NOMO-1 treated with DMSO at 0.1 percent for 48 hours (cell line): ENCODE data around the gene CLCN6.

ENCODE experiments used
- DNase-seq: peaks from one replicate; lab custom pipeline; 2025; ENCODE audit not compliant: unreplicated experiment; lab: John Stamatoyannopoulos, UW

The CLCN6 gene

GRCh38 chr1:11805422-11806306 is at the start of gene CLCN6, which contains the start of gene MTHFR:
CLCN6 (plus strand) TSS chr1:11806191; CDS start chr1:11806263, 72 bp downstream.
MTHFR (minus strand) TSS chr1:11805964; CDS start chr1:11803116, 2,848 bp downstream.
- peak; percentile 99 for DNase-seq

- DNase-seq, result no peak
Measured at GRCh38 chr1:11757047-11757446, 48.9 kb upstream of the CLCN6 start.

GRCh38 chr1:11759791-11760190 is 46.2 kb upstream of the CLCN6 start:
- no peak for DNase-seq

GRCh38 chr1:11761285-11761684 is 44.7 kb upstream of the CLCN6 start:
- DNase-seq, result no peak

GRCh38 chr1:11761988-11762406 is 44.0 kb upstream of the CLCN6 start, which contains the start of gene C1orf167:
C1orf167 (plus strand) TSS chr1:11762193; CDS start chr1:11764401, 2,208 bp downstream.
- DNase-seq, result no peak

GRCh38 chr1:11764115-11764514 is 41.9 kb upstream of the CLCN6 start:
- no peak for DNase-seq

GRCh38 chr1:11764519-11764918 is 41.5 kb upstream of the CLCN6 start:
- DNase-seq, result no peak

GRCh38 chr1:11765661-11766428 is 40.1 kb upstream of the CLCN6 start:
- no peak for DNase-seq

GRCh38 chr1:11766429-11766776 is 39.6 kb upstream of the CLCN6 start:
- DNase-seq, result no peak

GRCh38 chr1:11767922-11768704 is 37.9 kb upstream of the CLCN6 start:
- no peak for DNase-seq

GRCh38 chr1:11768821-11769220 is 37.2 kb upstream of the CLCN6 start:
- DNase-seq, result no peak

GRCh38 chr1:11769274-11769673 is 36.7 kb upstream of the CLCN6 start:
- no peak for DNase-seq

GRCh38 chr1:11770011-11770410 is 36.0 kb upstream of the CLCN6 start:
- no peak for DNase-seq

GRCh38 chr1:11771481-11772043 is 34.4 kb upstream of the CLCN6 start:
- no peak for DNase-seq

GRCh38 chr1:11772458-11772857 is 33.5 kb upstream of the CLCN6 start:
- DNase-seq, result peak; percentile 40

- no peak for DNase-seq
Measured at GRCh38 chr1:11774753-11775152, 31.2 kb upstream of the CLCN6 start.

GRCh38 chr1:11777658-11778322 is 28.2 kb upstream of the CLCN6 start:
- no peak for DNase-seq

- DNase-seq, result no peak
Measured at GRCh38 chr1:11778336-11778735, 27.7 kb upstream of the CLCN6 start.

- DNase-seq, result no peak
Measured at GRCh38 chr1:11778844-11779623, 27.0 kb upstream of the CLCN6 start.
